SU-DHL-6 (cell line): ENCODE results near the gene RANBP3.

ENCODE experiments used
- CTCF ChIP-seq: fragments of 200-600 bp; sonication (generic); IDR thresholded peaks from one replicate; pipeline ENCODE4 v1.5.1; 2017; ENCODE audit warnings: antibody characterized with exemption, mild to moderate bottlenecking, low read length, moderate library complexity; ENCODE audit not compliant: insufficient read depth, poor library complexity, severe bottlenecking
- EZH2phosphoT487 ChIP-seq: fragments of 200-600 bp; sonication (generic), shearing (Covaris generic); conservative IDR thresholded peaks from 2 replicates; pipeline ENCODE4 v1.6.1; 2018; ENCODE audit warnings: mild to moderate bottlenecking, antibody characterized with exemption, low read length, moderate library complexity, mixed read lengths

GRCh38 chr19:5997371-5997770 is 19.4 kb upstream of the RANBP3 start:
- TF ChIP-seq CTCF (no peak), EZH2phosphoT487 (no peak)
